Neural progenitor cell (in vitro differentiated cells): Measurements from ENCODE around the gene LMAN2. TPM values are rescaled to one million over a fixed set of nuclear protein-coding genes. Genes with fewer than 3 reads are reported as not detected.

ENCODE experiments used
- DNase-seq: peaks from one replicate; pipeline ENCODE4 v3.0.0-alpha.2; 2016; ENCODE audit warnings: low spot score
- H2AFZ ChIP-seq: fragments of 200-600 bp; sonication (generic); replicated peaks from 2 replicates; pipeline ENCODE4 v1.6.1; 2016; ENCODE audit warnings: antibody characterized with exemption
- H3F3A ChIP-seq: fragments of 200-600 bp; sonication (generic); 2 replicates; pipeline ENCODE4 v1.6.1; 2016; ENCODE audit warnings: antibody characterized with exemption, low read depth
- H3K27ac ChIP-seq: fragments of 200-600 bp; sonication (generic); 2 replicates; pipeline ENCODE4 v1.5.1; 2016; ENCODE audit warnings: mild to moderate bottlenecking
- H3K27me3 ChIP-seq: fragments of 200-600 bp; sonication (generic); 2 replicates; pipeline ENCODE4 v1.6.1; 2016; ENCODE audit warnings: mild to moderate bottlenecking, moderate library complexity
- H3K36me3 ChIP-seq: fragments of 200-600 bp; sonication (generic); 2 replicates; pipeline ENCODE4 v1.5.1; 2016
- H3K4me1 ChIP-seq: fragments of 200-600 bp; sonication (generic); 2 replicates; pipeline ENCODE4 v1.6.1; 2016; ENCODE audit warnings: mixed run types
- H3K4me2 ChIP-seq: fragments of 200-600 bp; sonication (generic); 2 replicates; pipeline ENCODE4 v1.6.1; 2016
- H3K4me3 ChIP-seq: fragments of 200-600 bp; sonication (generic); 2 replicates; pipeline ENCODE4 v1.5.1; 2016
- H3K79me2 ChIP-seq: fragments of 200-600 bp; sonication (generic); 2 replicates; pipeline ENCODE4 v1.6.1; 2016; ENCODE audit warnings: low read depth
- H3K9ac ChIP-seq: fragments of 200-600 bp; sonication (generic); 2 replicates; pipeline ENCODE4 v1.6.1; 2016
- H3K9me3 ChIP-seq: fragments of 200-600 bp; sonication (generic); 2 replicates; pipeline ENCODE4 v1.5.1; 2016; ENCODE audit warnings: low read depth
- H4K20me1 ChIP-seq: fragments of 200-600 bp; sonication (generic); 2 replicates; pipeline ENCODE4 v1.6.1; 2016; ENCODE audit warnings: low read depth
- H3K27ac Mint-ChIP-seq: 3 replicates; pipeline ENCODE4 v1.8.0; 2021; ENCODE audit warnings: mixed read lengths
- H3K27me3 Mint-ChIP-seq: 2 replicates; pipeline ENCODE4 v1.8.0; 2022; ENCODE audit warnings: low read depth, mild to moderate bottlenecking, inconsistent platforms, moderate library complexity, mixed read lengths; ENCODE audit not compliant: insufficient read depth
- H3K36me3 Mint-ChIP-seq: 3 replicates; pipeline ENCODE4 v1.8.0; 2021; ENCODE audit warnings: mixed read lengths
- H3K4me1 Mint-ChIP-seq: 3 replicates; pipeline ENCODE4 v1.8.0; 2021; ENCODE audit warnings: mixed read lengths
- H3K4me3 Mint-ChIP-seq: 3 replicates; pipeline ENCODE4 v1.8.0; 2021; ENCODE audit warnings: mild to moderate bottlenecking, moderate library complexity, mixed read lengths
- H3K9me3 Mint-ChIP-seq: 3 replicates; pipeline ENCODE4 v1.8.0; 2020; ENCODE audit warnings: mixed read lengths
- EZH2 ChIP-seq: fragments of 200-600 bp; sonication (generic); IDR thresholded peaks from 2 replicates; pipeline ENCODE4 v1.6.1; 2017; ENCODE audit warnings: antibody characterized with exemption, mild to moderate bottlenecking, moderate library complexity
- EZH2phosphoT487 ChIP-seq: fragments of 200-600 bp; sonication (generic); IDR thresholded peaks from 2 replicates; pipeline ENCODE4 v1.6.1; 2017; ENCODE audit warnings: antibody characterized with exemption
- total RNA-seq: library from RNA; depleted of rRNA; stranded (reverse); fragments of >200 nt; gene quantifications from 2 replicates; pipeline ENCODE4 v1.2.3, GENCODE V29; 2015; ENCODE audit warnings: low replicate concordance
- TF ChIP-seq, protein P1 (sequence below): fragments of 200-600 bp; sonication (generic); IDR thresholded peaks from 2 replicates; pipeline ENCODE4 v1.5.1; 2017; ENCODE audit warnings: antibody characterized with exemption, mild to moderate bottlenecking

Gene LMAN2
- total RNA-seq, 1 donor from 2014 or later = 96.5 TPM

DNA sequence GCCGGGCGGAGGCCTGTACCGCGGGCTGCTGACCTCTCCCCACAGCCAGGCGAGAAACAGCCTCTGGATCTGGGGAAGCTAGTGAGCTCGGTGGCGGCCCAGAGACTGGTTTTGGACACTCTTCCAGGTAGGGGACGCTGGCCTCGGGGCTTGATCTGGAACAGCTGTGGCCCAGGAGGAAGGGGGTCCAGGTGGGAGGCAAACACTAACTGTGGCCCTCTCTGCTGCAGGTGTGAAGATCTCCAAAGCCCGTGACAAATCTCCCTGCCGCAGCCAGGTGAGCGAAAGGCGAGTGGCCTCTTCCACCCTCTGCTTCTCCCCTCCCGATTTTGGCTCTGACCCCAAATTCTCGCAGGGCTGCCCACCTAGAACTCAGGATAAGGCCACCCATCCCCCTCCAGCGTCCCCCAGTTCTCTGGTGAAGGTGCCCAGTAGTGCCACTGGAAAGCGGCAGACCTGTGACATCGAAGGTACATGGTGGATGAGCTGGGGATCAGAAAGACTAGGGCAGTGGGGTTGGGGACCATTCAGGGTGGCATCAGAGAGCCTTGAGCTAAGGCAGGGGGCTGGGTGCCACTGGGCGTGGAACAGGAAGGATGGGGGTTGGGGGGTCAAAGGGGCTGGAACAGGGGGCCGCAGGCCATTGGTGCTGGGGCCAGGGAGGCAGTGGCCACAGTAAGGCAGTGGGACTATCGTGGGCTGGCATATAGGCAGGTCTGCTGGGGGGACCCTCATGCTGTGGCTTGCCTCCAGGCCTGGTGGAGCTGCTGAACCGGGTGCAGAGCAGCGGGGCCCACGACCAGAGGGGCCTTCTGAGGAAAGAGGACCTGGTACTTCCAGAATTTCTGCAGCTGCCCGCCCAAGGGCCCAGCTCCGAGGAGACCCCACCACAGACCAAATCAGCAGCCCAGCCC is 19.9 kb upstream of the LMAN2 start:
- H3K9me3 Mint-ChIP-seq = no peaks in the 10 kb centered on the region
- H3K27ac ChIP-seq = no peak overlapping the region
- peaks cover 17% of the 10 kb centered on the region for H3K27me3 ChIP-seq
- peaks cover 10% of the 10 kb centered on the region for H3K4me1 ChIP-seq
- peaks cover 48% of the 10 kb centered on the region for H3F3A ChIP-seq
- H2AFZ ChIP-seq = no peak overlapping the region
- peak overlapping the region; percentile 70 for H3K4me3 ChIP-seq
- TF ChIP-seq EZH2 (no peak), EZH2phosphoT487 (no peak)
- TF ChIP-seq, protein P1, sequence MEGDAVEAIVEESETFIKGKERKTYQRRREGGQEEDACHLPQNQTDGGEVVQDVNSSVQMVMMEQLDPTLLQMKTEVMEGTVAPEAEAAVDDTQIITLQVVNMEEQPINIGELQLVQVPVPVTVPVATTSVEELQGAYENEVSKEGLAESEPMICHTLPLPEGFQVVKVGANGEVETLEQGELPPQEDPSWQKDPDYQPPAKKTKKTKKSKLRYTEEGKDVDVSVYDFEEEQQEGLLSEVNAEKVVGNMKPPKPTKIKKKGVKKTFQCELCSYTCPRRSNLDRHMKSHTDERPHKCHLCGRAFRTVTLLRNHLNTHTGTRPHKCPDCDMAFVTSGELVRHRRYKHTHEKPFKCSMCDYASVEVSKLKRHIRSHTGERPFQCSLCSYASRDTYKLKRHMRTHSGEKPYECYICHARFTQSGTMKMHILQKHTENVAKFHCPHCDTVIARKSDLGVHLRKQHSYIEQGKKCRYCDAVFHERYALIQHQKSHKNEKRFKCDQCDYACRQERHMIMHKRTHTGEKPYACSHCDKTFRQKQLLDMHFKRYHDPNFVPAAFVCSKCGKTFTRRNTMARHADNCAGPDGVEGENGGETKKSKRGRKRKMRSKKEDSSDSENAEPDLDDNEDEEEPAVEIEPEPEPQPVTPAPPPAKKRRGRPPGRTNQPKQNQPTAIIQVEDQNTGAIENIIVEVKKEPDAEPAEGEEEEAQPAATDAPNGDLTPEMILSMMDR = no peak
- H3K9me3 ChIP-seq = no peaks in the 10 kb centered on the region
- peak overlapping the region; percentile 60 for H3K27ac Mint-ChIP-seq
- no peaks in the 10 kb centered on the region for H3K36me3 ChIP-seq
- peaks cover 15% of the 10 kb centered on the region for H3K27me3 Mint-ChIP-seq
- H3K79me2 ChIP-seq = no peaks in the 10 kb centered on the region
- H3K9ac ChIP-seq = no peak overlapping the region
- H3K4me1 Mint-ChIP-seq = peaks cover 25% of the 10 kb centered on the region
- peaks cover 2% of the 10 kb centered on the region for H3K36me3 Mint-ChIP-seq
- no peak for DNase-seq
- H4K20me1 ChIP-seq = no peaks in the 10 kb centered on the region
- peak overlapping the region; percentile 84 for H3K4me3 Mint-ChIP-seq
- peak overlapping the region; percentile 92 for H3K4me2 ChIP-seq

DNA sequence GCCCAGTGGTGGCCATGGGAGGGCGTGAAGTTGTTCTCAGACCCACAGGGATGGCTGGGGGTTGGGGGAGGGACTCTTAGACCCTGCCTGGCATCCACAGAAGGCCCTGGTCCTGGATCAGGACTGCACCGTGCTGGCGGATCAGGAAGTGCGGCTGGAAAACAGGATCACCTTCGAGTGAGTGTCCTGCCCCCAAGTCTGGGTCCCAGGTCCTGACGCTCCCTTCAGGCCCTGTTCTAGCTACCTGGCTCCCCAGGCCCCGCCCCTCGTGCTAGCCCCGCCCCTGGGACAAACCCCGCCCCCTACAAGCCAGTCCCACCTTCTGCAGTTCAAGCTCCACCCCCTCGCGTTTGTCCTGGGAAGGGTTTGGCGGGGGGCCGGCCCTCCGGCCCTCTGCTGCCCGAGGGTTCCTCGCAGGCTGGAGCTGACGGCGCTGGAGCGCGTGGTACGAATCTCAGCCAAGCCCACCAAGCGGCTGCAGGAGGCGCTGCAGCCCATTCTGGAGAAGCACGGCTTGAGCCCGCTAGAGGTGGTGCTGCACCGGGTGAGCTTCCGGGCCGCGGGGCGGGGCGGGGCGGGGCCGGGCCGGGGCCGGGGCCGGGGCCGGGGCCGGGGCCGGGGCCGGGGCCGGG is 19.1 kb upstream of the LMAN2 start:
- Histone ChIP-seq H3K9ac (no peak overlapping the region), H3F3A (peaks cover 55% of the 10 kb centered on the region), H3K4me3 (peak overlapping the region; percentile 70), H3K27ac (no peak overlapping the region), H2AFZ (no peak overlapping the region), H3K9me3 (no peaks in the 10 kb centered on the region), H3K36me3 (no peaks in the 10 kb centered on the region), H4K20me1 (no peaks in the 10 kb centered on the region), H3K4me2 (peak overlapping the region; percentile 92), H3K79me2 (no peaks in the 10 kb centered on the region), H3K4me1 (peaks cover 17% of the 10 kb centered on the region), H3K27me3 (peaks cover 17% of the 10 kb centered on the region)
- Mint-ChIP-seq H3K27me3 (peaks cover 14% of the 10 kb centered on the region), H3K4me3 (peak overlapping the region; percentile 72), H3K9me3 (no peaks in the 10 kb centered on the region), H3K36me3 (peaks cover 2% of the 10 kb centered on the region), H3K27ac (no peak overlapping the region), H3K4me1 (peaks cover 31% of the 10 kb centered on the region)
- TF ChIP-seq, protein P1 = peak; percentile 64
- no peak for TF ChIP-seq EZH2phosphoT487
- no peak for TF ChIP-seq EZH2
- peak; percentile 99 for DNase-seq

GRCh38 chr5:177369645-177370440 is 18.4 kb upstream of the LMAN2 start:
- Histone ChIP-seq H3K4me2 (no peak overlapping the region), H3K4me3 (no peak overlapping the region), H4K20me1 (no peaks in the 10 kb centered on the region), H3K9ac (no peak overlapping the region), H3K27ac (no peak overlapping the region), H2AFZ (no peak overlapping the region), H3K36me3 (no peaks in the 10 kb centered on the region), H3K4me1 (peaks cover 19% of the 10 kb centered on the region), H3K9me3 (no peaks in the 10 kb centered on the region), H3K79me2 (no peaks in the 10 kb centered on the region), H3F3A (peaks cover 58% of the 10 kb centered on the region), H3K27me3 (peaks cover 19% of the 10 kb centered on the region)
- Mint-ChIP-seq H3K27me3 (peaks cover 15% of the 10 kb centered on the region), H3K27ac (peak overlapping the region; percentile 84), H3K4me1 (peaks cover 34% of the 10 kb centered on the region), H3K9me3 (no peaks in the 10 kb centered on the region), H3K4me3 (peak overlapping the region; percentile 72), H3K36me3 (peaks cover 2% of the 10 kb centered on the region)
- no peak for DNase-seq
- TF ChIP-seq, protein P1 = no peak
- TF ChIP-seq EZH2 (no peak), EZH2phosphoT487 (no peak)
